ENCODE results near the gene PCNX3. TPM values are rescaled to one million over a fixed set of nuclear protein-coding genes. Genes with fewer than 3 reads are reported as not detected.
A peak's percentile ranks its signal among the peaks of the same experiment; 100 is the strongest.

The PCNX3 gene
- total RNA-seq, 2 donors from 2014 or later, result 16.1 to 21.8 TPM

GRCh38 chr11:65649656-65650546 lies 34.3 kb downstream of the PCNX3 start:
- H3K4me3 ChIP-seq, result no peak overlapping the region
- DNase-seq (ENCODE audit: low spot score), result no peak
- TF ChIP-seq, protein P1, sequence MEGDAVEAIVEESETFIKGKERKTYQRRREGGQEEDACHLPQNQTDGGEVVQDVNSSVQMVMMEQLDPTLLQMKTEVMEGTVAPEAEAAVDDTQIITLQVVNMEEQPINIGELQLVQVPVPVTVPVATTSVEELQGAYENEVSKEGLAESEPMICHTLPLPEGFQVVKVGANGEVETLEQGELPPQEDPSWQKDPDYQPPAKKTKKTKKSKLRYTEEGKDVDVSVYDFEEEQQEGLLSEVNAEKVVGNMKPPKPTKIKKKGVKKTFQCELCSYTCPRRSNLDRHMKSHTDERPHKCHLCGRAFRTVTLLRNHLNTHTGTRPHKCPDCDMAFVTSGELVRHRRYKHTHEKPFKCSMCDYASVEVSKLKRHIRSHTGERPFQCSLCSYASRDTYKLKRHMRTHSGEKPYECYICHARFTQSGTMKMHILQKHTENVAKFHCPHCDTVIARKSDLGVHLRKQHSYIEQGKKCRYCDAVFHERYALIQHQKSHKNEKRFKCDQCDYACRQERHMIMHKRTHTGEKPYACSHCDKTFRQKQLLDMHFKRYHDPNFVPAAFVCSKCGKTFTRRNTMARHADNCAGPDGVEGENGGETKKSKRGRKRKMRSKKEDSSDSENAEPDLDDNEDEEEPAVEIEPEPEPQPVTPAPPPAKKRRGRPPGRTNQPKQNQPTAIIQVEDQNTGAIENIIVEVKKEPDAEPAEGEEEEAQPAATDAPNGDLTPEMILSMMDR (IDR thresholded peaks at IDR 0.05), result no peak
- H3K4me1 ChIP-seq, result peaks cover 0 to 41% of the 10 kb centered on the region in 2 donors
- no peak overlapping the region for H3K27ac ChIP-seq
- H3K36me3 ChIP-seq, result peaks cover 45% of the 10 kb centered on the region
- no peaks in the 10 kb centered on the region for H3K9me3 ChIP-seq
- H3K27me3 ChIP-seq, result no peaks in the 10 kb centered on the region

DNA sequence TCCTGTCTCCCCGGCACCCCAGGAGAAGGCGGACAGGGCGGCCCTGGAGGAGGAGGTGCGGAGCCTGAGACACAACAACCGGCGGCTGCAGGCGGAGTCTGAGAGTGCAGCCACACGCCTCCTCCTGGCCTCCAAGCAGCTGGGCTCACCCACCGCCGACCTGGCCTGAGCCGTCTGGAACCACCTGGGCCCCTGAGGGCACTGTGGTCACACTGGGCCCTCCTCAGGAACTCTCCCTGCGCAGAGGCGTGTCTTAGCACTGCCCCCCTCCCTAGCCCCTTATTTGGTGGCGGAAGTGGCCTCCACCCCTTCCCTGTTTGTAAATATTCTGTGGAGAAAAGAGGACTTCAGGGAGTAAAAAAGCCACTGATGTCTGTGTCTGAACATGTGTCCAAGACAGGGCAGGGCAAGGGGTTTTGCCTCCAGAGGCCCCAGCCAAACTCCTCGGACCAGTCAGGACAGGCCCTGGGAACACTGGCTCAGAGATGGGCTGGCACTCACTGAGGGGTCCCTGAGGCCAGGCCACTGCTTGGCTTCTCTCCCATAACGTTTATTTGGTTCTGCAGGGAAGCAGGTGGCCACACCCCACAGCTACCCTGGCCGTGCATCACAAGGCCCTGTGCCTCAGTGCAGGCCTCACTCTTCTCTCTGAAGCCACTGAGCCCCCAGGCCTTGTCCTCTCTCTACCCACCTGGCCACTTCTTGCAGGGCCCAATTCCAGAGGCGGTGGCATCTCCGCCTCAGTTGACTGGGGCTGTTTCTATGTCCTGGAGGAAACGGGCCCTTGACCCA lies 35.2 kb downstream of the PCNX3 start:
- H3K27me3 ChIP-seq, result no peaks in the 10 kb centered on the region
- H3K9me3 ChIP-seq, result no peaks in the 10 kb centered on the region
- DNase-seq (ENCODE audit: low spot score), result no peak
- TF ChIP-seq, protein P1 (IDR thresholded peaks at IDR 0.05), result no peak
- H3K27ac ChIP-seq, result peak overlapping the region in 1 of 2 donors; percentile 96
- H3K4me1 ChIP-seq, result peaks cover 0 to 43% of the 10 kb centered on the region in 2 donors
- H3K4me3 ChIP-seq, result no peak overlapping the region
- peaks cover 50% of the 10 kb centered on the region for H3K36me3 ChIP-seq

GRCh38 chr11:65651339-65651588 lies 35.7 kb downstream of the PCNX3 start:
- Histone ChIP-seq H3K4me3 (no peak overlapping the region), H3K27ac (peak overlapping the region; percentile 92 to 96), H3K36me3 (peaks cover 55% of the 10 kb centered on the region), H3K9me3 (no peaks in the 10 kb centered on the region), H3K4me1 (peaks cover 0 to 43% of the 10 kb centered on the region in 2 donors), H3K27me3 (no peaks in the 10 kb centered on the region)
- TF ChIP-seq, protein P1 (IDR thresholded peaks at IDR 0.05), result no peak
- DNase-seq (ENCODE audit: low spot score), result no peak

DNA sequence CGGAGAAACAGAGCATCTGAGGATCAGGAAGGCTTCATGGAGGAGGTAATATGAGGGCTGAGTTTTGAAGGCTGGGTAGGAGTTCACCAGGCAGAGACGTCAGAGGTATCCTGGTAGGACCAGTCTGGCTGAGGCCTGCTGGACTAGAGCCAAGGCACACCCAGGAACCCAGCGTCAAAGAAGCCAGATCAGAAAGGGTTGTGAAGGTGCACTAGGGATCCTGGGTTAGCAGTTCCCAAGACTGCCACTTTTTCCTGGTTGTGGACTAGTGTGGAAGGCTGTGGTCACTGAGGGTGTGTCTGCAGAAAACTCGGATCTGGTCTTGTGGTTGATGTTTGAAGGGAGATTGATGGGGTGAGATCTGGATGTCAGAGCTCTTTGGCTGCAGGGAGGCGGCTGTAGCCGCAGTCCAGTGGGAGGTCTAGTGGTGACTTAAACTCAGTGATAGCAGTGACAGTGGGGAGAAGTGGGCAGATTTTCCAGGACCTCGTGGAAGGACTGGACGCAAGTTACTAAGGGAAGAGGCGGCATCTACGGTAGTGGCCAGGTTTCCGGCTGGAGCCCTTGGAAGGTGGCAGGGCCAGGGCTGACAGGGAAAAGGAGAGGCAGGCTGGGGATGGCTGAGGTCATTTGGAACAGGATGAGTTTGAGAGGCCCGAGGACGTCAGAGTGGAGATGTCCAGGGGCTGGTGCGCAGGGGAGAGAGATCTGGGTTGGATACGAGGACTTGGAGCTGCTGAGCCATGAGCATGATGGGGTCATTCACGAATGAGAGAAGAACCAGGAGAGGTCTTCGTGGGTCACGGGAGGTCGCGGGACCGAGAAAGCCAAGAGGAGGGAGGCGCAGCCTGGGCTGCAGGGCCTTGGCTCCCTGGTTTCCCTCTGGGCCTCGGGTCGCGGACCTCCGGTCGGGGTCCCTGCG lies 36.3 kb downstream of the PCNX3 start:
- no peaks in the 10 kb centered on the region for H3K27me3 ChIP-seq
- H3K4me3 ChIP-seq, result peak overlapping the region; percentile 34 to 57
- peaks cover 61% of the 10 kb centered on the region for H3K36me3 ChIP-seq
- H3K9me3 ChIP-seq, result no peaks in the 10 kb centered on the region
- TF ChIP-seq, protein P1 (IDR thresholded peaks at IDR 0.05), result no peak
- peak overlapping the region; percentile 92 to 96 for H3K27ac ChIP-seq
- H3K4me1 ChIP-seq, result peaks cover 0 to 43% of the 10 kb centered on the region in 2 donors
- peak; percentile 68 for DNase-seq (ENCODE audit: low spot score)

DNA sequence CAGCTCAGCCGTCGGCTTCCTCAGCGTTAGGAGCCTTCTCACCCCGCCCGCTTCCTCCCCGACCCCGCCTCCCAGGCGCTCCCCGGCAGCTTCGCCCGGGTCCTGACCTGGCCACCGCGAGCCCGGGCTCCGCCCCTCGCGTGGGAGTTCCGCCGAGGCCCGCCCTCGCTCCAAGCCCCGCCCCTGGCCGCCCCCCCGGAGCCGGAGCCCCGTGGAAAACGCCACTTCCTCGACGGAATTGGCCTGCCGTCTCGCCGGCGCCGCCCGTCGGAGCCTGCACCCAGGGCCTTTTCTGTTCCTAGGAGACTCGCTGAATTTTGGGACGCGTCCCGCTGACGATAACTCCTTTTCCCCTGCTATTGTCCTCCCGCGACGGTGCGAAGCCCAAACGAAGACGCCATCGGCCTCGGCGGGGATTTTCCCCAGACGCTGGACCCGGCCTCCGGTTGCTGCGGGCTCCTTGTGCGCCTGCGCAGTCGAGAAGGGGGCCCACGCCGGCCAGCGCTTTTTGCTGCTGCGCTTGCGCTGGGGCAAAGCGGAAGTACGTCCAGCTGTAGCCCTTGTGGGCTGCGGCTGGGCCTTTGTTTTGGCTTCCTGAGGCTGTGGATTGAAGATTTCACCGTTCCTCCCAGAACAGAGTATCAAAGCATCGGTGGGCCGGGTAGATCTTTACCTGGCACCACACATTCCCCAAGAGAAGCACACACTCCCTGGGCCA lies 37.1 kb downstream of the PCNX3 start:
- peaks cover 69% of the 10 kb centered on the region for H3K36me3 ChIP-seq
- DNase-seq (ENCODE audit: low spot score), result peak; percentile 93
- TF ChIP-seq, protein P1 (IDR thresholded peaks at IDR 0.05), result no peak
- no peaks in the 10 kb centered on the region for H3K9me3 ChIP-seq
- H3K4me3 ChIP-seq, result peak overlapping the region; percentile 34 to 57
- no peaks in the 10 kb centered on the region for H3K27me3 ChIP-seq
- H3K27ac ChIP-seq, result peak overlapping the region; percentile 92 to 96
- H3K4me1 ChIP-seq, result peaks cover 0 to 43% of the 10 kb centered on the region in 2 donors
